Activated naive CD8-positive, alpha-beta T cell treated with anti-CD3 and anti-CD28 coated beads, Interleukin-2, amount 10 ng/mL, durations not matched to agents 7 days and 5 days (primary cell): Measurements from ENCODE around the gene ANKLE2. TPM values are rescaled to one million over a fixed set of nuclear protein-coding genes. Genes with fewer than 3 reads are reported as not detected.
"Not testable (repeated sequence)": the region's sequence is repeated elsewhere in the genome, so short reads cannot be mapped to it uniquely, and the experiment has no call there.

Source experiments
- ATAC-seq: fragments of 150-1000 bp; cut with Tn5 transposase; one replicate; pipeline ENCODE4 v1.10.0; 2021; ENCODE audit warnings: low read depth, moderate library complexity
- POLR2A ChIA-PET: fragments of 350-600 bp; sonication (Branson Sonifier 250); formaldehyde crosslinking; loops from one replicate; lab custom pipeline; 2021; ENCODE audit warnings: antibody characterized with exemption; lab: Charles Lee
- DNase-seq: peaks from one replicate; pipeline ENCODE4 v3.0.0; 2021
- H3K27ac Mint-ChIP-seq: one replicate; pipeline ENCODE4 v1.8.0; 2022; ENCODE audit warnings: mild to moderate bottlenecking, mixed read lengths
- H3K27me3 Mint-ChIP-seq: one replicate; pipeline ENCODE4 v1.8.0; 2022; ENCODE audit warnings: mild to moderate bottlenecking, moderate library complexity, mixed read lengths
- H3K36me3 Mint-ChIP-seq: one replicate; pipeline ENCODE4 v1.8.0; 2021; ENCODE audit warnings: mild to moderate bottlenecking, mixed read lengths
- H3K4me1 Mint-ChIP-seq: one replicate; pipeline ENCODE4 v1.8.0; 2021; ENCODE audit warnings: mixed read lengths
- H3K4me3 Mint-ChIP-seq: one replicate; pipeline ENCODE4 v1.8.0; 2022; ENCODE audit warnings: mild to moderate bottlenecking, moderate library complexity, mixed read lengths
- H3K9me3 Mint-ChIP-seq: one replicate; pipeline ENCODE4 v1.8.0; 2021; ENCODE audit warnings: mixed read lengths
- total RNA-seq, 2 experiments: library from RNA; stranded (reverse); gene quantifications; one replicate each; pipeline ENCODE4 v1.2.3, GENCODE V29; 2021

Gene ANKLE2
- total RNA-seq, 2 experiments from 2014 or later = 90.3 to 92.9 TPM

- ATAC-seq (no peak), DNase-seq (no peak)
- POLR2A ChIA-PET = no interaction called here
- Mint-ChIP-seq H3K27me3 (no peaks in the 10 kb centered on the region), H3K4me3 (no peak overlapping the region), H3K9me3 (no peaks in the 10 kb centered on the region), H3K36me3 (peaks cover 47% of the 10 kb centered on the region), H3K27ac (no peak overlapping the region), H3K4me1 (no peaks in the 10 kb centered on the region)
Observed at GRCh38 chr12:132700212-132700822, 61.3 kb downstream of the ANKLE2 start.

GRCh38 chr12:132698341-132698740 lies 63.3 kb downstream of the ANKLE2 start:
- Mint-ChIP-seq H3K9me3 (no peaks in the 10 kb centered on the region), H3K27me3 (no peaks in the 10 kb centered on the region), H3K27ac (no peak overlapping the region), H3K4me3 (no peak overlapping the region), H3K4me1 (no peaks in the 10 kb centered on the region), H3K36me3 (peaks cover 35% of the 10 kb centered on the region)
- no peak for ATAC-seq
- no peak for DNase-seq
- POLR2A ChIA-PET = no interaction called here

- Mint-ChIP-seq H3K4me1 (no peaks in the 10 kb centered on the region), H3K9me3 (no peaks in the 10 kb centered on the region), H3K36me3 (peaks cover 43% of the 10 kb centered on the region), H3K27ac (no peak overlapping the region), H3K27me3 (no peaks in the 10 kb centered on the region), H3K4me3 (no peak overlapping the region)
- DNase-seq (no peak), ATAC-seq (no peak)
- POLR2A ChIA-PET = no interaction called here
Observed at GRCh38 chr12:132695431-132695830, 66.2 kb downstream of the ANKLE2 start.

- H3K9me3 Mint-ChIP-seq, H3K27me3 Mint-ChIP-seq, H3K4me3 Mint-ChIP-seq, DNase-seq, ATAC-seq, POLR2A ChIA-PET, H3K4me1 Mint-ChIP-seq, H3K27ac Mint-ChIP-seq: not testable (repeated sequence)
- H3K36me3 Mint-ChIP-seq = peaks cover 43% of the 10 kb centered on the region
Observed at GRCh38 chr12:132694888-132695287, 66.7 kb downstream of the ANKLE2 start.

GRCh38 chr12:132692030-132692429 lies 69.6 kb downstream of the ANKLE2 start:
- H3K4me1 Mint-ChIP-seq, H3K27ac Mint-ChIP-seq, ATAC-seq, POLR2A ChIA-PET, H3K27me3 Mint-ChIP-seq, H3K4me3 Mint-ChIP-seq, H3K9me3 Mint-ChIP-seq, DNase-seq: not testable (repeated sequence)
- peaks cover 26% of the 10 kb centered on the region for H3K36me3 Mint-ChIP-seq

- Mint-ChIP-seq H3K27ac (no peak overlapping the region), H3K4me3 (peak overlapping the region; percentile 5), H3K9me3 (no peaks in the 10 kb centered on the region), H3K27me3 (no peaks in the 10 kb centered on the region), H3K36me3 (peaks cover 26% of the 10 kb centered on the region), H3K4me1 (peaks cover 12% of the 10 kb centered on the region)
- no peak for DNase-seq
- ATAC-seq = no peak
- POLR2A ChIA-PET = no interaction called here
Observed at GRCh38 chr12:132690112-132690511, 71.5 kb downstream of the ANKLE2 start.

- peaks cover 14% of the 10 kb centered on the region for H3K4me1 Mint-ChIP-seq
- no peaks in the 10 kb centered on the region for H3K9me3 Mint-ChIP-seq
- DNase-seq (no peak), ATAC-seq (no peak)
- H3K36me3 Mint-ChIP-seq = peaks cover 26% of the 10 kb centered on the region
- no peaks in the 10 kb centered on the region for H3K27me3 Mint-ChIP-seq
- POLR2A ChIA-PET = no interaction called here
- peak overlapping the region; percentile 74 for H3K4me3 Mint-ChIP-seq
- H3K27ac Mint-ChIP-seq = peak overlapping the region; percentile 57
Observed at GRCh38 chr12:132689227-132689626, 72.4 kb downstream of the ANKLE2 start.

GRCh38 chr12:132687211-132688164 lies 74.1 kb downstream of the ANKLE2 start, which contains the start of the genes POLE and PXMP2:
POLE (minus strand) TSS chr12:132687342; CDS start chr12:132687315, 27 bp downstream.
PXMP2 (plus strand) TSS chr12:132687587; CDS start chr12:132687671, 84 bp downstream.
- Mint-ChIP-seq H3K27me3 (no peaks in the 10 kb centered on the region), H3K4me3 (peak within 1 kb of the TSS; percentile 87), H3K4me1 (peaks cover 15% of the 10 kb centered on the region), H3K36me3 (peaks cover 28% of the 10 kb centered on the region), H3K9me3 (no peaks in the 10 kb centered on the region), H3K27ac (peak within 1 kb of the TSS; percentile 84)
- DNase-seq = peak; percentile 96
- ATAC-seq = peak; percentile 90
- POLR2A ChIA-PET = interaction anchor here (0.9 kb wide), 2 partner anchors 24 to 498 kb away, joined by 3 read pairs; no protein-coding TSS in a partner anchor

- POLR2A ChIA-PET = interaction anchor here (0.9 to 1.3 kb wide), 3 partner anchors 24 to 497 kb away, joined by 3 to 6 read pairs (median 3); no protein-coding TSS in a partner anchor
- ATAC-seq (peak; percentile 56), DNase-seq (no peak)
- Mint-ChIP-seq H3K4me3 (peak overlapping the region; percentile 87), H3K36me3 (peaks cover 29% of the 10 kb centered on the region), H3K27ac (peak overlapping the region; percentile 38), H3K9me3 (no peaks in the 10 kb centered on the region), H3K27me3 (no peaks in the 10 kb centered on the region), H3K4me1 (peaks cover 15% of the 10 kb centered on the region)
Observed at GRCh38 chr12:132686825-132687210, 74.8 kb downstream of the ANKLE2 start.

- no peak for DNase-seq
- no peak for ATAC-seq
- POLR2A ChIA-PET = interaction anchor here (1.2 to 1.3 kb wide), 2 partner anchors 26 to 149 kb away, joined by 3 to 6 read pairs; partner anchors contain the start of gene PGAM5
- Mint-ChIP-seq H3K4me3 (peak overlapping the region; percentile 87), H3K4me1 (peaks cover 19% of the 10 kb centered on the region), H3K9me3 (no peaks in the 10 kb centered on the region), H3K27ac (peak overlapping the region; percentile 40), H3K36me3 (peaks cover 20% of the 10 kb centered on the region), H3K27me3 (no peaks in the 10 kb centered on the region)
Observed at GRCh38 chr12:132685400-132685799, 76.2 kb downstream of the ANKLE2 start.

GRCh38 chr12:132677492-132677891 lies 84.1 kb downstream of the ANKLE2 start:
- peaks cover 43% of the 10 kb centered on the region for H3K36me3 Mint-ChIP-seq

GRCh38 chr12:132675757-132676432 lies 85.7 kb downstream of the ANKLE2 start:
- H3K36me3 Mint-ChIP-seq = peaks cover 47% of the 10 kb centered on the region
- POLR2A ChIA-PET = interaction anchor here (1.4 kb wide), 1 partner anchor 35 kb away, joined by 3 read pairs; the partner anchor contains the start of gene PGAM5
- no peak for DNase-seq

More at GRCh38 chr12:132677492-132677891, 84.1 kb downstream of the ANKLE2 start:
- Mint-ChIP-seq H3K27ac (no peak overlapping the region), H3K4me3 (no peak overlapping the region), H3K9me3 (no peaks in the 10 kb centered on the region), H3K27me3 (no peaks in the 10 kb centered on the region), H3K4me1 (peaks cover 4% of the 10 kb centered on the region)
- no peak for ATAC-seq
- POLR2A ChIA-PET = no interaction called here
- no peak for DNase-seq

More at GRCh38 chr12:132675757-132676432, 85.7 kb downstream of the ANKLE2 start:
- ATAC-seq = no peak
- Mint-ChIP-seq H3K4me3 (no peak overlapping the region), H3K9me3 (no peaks in the 10 kb centered on the region), H3K27me3 (no peaks in the 10 kb centered on the region), H3K27ac (no peak overlapping the region), H3K4me1 (peaks cover 4% of the 10 kb centered on the region)
